ENCODE data around the gene LATS2.

Gene LATS2

GRCh38 chr13:21013682-21014038 lies 47.7 kb downstream of the LATS2 start:
- DNase-seq = no peak

DNA sequence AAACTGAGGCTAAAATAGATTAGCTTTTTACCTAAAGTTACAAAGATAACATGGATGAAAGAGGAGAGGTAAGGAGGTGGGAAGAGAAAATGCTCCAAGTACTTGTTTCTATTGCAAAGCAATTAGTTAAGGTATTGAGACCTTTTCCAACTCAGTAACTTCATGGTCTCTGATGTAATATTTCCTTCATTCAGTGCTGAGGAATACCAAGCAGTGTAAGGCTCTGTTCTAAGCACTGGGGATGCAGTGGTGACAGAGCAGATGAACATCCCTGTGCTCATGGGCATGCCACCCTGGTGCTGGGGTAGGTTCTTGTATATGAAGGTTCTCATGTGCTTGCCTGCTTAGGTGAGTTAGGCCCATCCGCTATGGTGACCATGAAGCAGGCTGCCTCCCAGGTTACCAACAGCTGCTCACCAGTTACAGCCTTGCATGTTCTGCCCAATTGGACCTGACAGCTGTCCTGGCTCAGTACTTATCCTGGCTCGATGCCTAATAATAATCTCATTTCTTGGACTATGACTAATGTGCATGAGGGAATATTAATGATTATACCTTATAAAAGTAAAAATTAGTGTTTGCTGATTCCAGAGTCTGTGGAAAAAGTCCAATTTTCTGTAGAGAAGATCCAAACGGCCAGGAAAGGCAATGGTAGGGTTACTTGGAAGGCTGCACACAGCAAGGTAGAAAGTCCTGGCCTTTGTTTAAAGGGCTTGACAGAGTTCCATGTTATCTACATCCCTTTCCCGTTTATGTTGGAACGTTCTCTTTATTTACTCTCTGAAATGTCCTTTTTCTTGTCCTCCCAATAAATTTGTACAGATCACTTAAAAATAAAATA lies 48.3 kb downstream of the LATS2 start:
- no peak for DNase-seq

DNA sequence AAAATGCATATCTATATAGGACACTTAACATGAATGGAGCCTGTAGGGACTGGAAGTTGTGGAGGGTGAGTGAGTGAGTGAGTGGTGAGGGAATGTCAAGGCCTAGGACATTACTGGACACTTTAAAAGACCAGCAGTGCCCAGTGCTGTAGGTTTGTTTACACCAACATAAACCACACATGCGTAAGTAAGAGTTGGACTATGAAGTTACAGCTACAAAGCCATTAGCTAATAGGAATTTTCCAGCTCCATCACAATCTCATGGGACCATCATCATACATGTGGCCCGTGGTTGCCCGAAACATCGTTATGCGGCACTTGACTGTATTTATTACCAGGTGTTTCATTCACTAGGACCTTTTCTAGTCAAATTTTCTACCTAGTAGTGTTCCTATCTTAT lies 49.2 kb downstream of the LATS2 start:
- no peak for DNase-seq

GRCh38 chr13:21011378-21011777 lies 50.0 kb downstream of the LATS2 start:
- no peak for DNase-seq

DNA sequence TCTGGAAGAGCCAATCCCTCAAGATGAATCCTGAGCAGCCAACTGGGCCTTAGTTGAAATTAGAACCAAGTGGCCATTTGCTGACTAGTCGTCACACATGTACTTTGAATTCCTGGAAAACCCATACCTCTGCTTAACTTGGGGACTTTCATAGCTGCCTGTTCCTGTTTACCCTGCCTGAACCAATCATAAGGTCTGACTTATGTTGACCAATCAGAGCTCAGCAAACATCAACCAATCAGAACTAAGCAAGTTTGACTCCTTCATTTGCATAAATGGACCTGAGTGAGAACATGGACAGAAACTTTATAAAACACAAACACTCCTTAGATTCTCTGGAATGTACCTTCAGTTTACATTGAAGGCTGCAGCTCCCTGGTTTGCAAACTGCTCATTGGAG lies 50.8 kb downstream of the LATS2 start:
- no peak for DNase-seq

DNA sequence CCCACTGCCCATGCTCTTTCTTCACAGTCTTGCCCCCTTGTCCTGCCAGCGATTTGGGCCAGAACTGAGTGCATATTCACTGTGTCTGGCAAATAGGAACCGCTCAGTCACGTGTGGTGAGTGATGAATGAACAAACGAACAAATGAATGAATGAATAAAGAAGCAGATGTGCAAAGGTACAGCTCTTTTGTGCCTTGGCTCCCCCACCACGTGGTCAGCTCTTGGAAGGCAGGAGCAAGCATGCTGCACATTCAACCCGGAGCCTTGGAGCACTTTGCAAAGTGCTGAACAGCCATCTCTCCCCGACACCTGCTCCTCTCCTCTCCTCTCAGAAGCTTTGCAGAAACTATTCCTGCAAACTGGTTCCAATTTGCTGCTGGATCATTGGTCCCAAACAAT lies 52.4 kb downstream of the LATS2 start:
- no peak for DNase-seq

- no peak for DNase-seq
These were observed 53.4 kb downstream of the LATS2 start for GRCh38 chr13:21008026-21008425.

DNA sequence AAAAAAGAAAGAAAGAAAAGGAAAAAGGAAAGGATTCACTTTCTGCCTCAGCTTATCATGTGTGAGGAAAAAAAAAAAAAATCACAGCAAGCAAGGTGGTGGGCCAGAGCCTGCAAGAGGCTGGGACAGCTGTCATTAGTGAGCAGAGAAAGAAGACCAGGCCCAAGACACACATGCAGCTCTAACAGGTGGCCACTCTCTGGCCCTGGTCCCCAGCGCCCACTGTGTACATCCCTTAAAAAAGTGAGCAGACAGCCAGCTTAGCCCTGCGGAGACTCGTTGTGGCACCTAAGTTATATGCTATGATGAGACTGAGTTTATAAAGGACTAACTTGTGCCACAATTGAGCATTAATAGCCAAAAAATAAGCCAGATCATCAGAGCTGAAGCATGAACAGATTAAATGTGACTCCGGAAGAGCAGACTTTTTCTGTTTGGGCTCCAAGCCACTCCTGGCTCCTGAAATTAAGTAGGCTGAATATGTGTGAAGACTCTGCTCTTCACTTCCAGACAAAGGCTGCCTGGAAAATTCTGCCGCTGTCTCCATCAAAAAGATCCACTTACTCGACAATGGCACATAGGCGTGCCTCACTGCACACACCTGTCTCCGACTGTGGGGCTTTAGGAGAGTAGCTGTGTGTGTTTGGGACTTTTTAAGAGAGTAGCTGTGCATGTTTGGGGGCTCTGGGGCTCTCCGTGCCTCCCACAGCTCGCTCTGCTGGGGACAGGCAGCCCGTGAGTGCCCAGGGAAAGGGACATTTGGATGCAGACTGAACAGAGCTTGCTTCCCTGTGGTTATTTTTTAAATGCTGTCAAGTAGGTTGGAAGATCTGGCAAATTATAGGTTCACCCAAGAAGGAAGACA lies 55.0 kb downstream of the LATS2 start:
- no peak for DNase-seq

GRCh38 chr13:21005193-21005592 lies 56.2 kb downstream of the LATS2 start:
- no peak for DNase-seq

DNA sequence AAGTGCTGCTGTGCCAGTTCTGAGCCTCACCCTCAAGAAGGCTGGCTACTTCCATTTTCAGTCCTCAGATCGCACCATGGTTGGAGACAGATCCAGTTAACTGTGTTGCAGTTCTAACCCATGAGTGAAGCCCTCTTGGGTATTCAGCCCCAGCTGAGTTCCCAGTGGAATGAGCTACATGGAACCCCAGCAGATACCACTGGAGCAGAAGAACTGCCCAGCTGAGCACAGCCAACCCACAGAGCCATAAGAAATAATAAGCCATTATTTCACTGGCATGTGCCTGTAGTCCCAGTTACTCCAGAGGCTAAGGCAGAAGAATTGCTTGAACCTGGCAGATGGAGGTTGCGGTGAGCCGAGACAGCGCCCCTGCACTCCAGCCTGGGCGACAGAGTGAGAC lies 59.9 kb downstream of the LATS2 start:
- no peak for DNase-seq

DNA sequence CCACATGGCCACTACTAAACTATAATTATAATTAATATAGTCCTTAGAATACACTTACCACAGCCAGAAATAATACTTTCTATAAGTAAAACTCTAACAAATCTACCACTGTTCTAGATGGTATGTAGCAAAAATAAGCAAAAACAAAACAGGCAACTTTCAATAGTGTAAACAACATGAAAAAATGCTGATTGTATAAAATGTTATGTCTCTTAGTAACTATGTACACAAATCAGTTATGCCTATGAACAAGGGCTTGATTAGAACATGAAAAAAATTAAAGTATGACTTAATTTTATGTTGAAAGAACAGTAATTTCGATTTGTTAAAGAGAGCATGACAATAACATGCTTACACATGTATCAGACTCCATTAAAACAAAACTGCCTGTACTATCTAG lies 60.7 kb downstream of the LATS2 start:
- DNase-seq = no peak

DNA sequence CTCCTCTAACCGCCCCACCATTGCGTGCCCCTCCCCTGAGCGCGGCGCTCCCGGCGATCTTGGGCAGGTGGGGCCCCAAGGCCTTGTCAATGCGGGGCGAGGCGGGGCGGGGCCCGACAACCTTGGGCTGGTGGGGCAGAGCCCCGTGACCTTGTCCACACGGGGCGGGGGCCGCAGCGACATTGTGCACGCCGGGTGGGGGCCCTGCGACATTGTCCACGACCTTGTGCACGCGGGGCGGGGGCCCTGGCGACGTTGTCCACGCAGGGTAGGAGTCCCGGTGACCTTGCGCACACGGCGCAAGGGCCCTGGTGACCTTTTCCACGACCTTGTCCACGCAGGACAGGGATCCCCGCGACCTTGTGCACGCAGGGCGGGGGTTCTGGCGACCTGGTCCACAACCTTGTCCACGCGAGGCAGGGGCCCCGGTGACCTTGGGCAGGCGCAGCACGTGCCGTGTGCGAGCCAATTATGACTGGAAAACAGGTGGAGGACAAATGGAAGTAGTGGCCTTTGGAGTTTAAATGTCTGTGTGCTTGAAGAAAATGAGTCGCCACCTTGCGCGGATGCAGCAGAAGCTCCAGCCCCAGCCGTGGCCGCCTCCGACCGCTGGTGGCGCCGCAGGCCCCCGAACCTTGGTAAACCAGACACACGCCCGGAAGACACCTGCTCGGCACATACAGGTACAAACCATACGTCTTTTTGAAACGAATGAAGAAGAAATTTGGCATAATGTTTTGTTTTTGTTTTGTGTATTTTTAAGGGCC lies 62.6 kb downstream of the LATS2 start:
- no peak for DNase-seq

DNA sequence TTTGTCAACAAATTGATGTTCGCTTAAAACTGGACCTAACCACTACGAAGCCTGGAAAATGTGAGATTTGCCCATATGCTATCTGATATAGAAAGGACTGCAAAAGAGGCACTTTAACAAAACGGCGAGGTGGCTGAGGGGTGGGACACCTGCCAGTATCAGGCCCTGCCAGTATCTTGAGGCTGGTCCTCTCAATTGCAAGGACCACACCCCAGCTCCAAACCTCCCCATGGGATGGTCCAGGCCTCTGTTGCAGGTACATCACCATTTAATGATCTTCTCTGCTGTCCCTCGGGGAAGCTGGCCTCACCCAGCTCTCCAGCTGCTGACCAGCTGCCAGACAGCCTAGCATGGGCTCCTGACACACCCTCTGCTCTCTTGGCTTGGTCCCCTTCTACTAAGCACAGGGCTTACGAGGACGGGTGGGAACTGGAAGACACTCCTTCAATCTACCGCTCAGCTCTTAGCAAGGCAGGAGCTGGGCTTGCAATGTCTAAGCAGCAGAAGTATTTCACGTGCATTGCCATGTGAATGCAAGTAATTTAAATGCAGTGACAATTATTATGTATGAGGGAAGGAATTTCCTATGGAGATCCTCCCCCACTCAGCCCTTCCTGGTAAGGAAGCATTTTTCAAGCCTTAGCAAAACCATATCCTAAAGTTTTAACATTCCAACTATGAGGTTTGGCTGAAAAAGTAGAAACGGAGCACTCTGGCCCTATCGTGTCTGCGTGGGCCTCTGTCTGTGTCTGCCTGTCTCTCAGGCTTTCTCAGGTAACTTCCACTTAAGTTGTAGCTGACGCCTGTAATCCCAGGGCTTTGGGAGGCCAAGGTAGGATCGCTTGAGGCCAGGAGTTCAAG lies 63.9 kb downstream of the LATS2 start:
- no peak for DNase-seq

- DNase-seq = no peak
These were observed 66.0 kb downstream of the LATS2 start for GRCh38 chr13:20995245-20995838.

- no peak for DNase-seq
These were observed 67.0 kb downstream of the LATS2 start for GRCh38 chr13:20994441-20994821.

DNA sequence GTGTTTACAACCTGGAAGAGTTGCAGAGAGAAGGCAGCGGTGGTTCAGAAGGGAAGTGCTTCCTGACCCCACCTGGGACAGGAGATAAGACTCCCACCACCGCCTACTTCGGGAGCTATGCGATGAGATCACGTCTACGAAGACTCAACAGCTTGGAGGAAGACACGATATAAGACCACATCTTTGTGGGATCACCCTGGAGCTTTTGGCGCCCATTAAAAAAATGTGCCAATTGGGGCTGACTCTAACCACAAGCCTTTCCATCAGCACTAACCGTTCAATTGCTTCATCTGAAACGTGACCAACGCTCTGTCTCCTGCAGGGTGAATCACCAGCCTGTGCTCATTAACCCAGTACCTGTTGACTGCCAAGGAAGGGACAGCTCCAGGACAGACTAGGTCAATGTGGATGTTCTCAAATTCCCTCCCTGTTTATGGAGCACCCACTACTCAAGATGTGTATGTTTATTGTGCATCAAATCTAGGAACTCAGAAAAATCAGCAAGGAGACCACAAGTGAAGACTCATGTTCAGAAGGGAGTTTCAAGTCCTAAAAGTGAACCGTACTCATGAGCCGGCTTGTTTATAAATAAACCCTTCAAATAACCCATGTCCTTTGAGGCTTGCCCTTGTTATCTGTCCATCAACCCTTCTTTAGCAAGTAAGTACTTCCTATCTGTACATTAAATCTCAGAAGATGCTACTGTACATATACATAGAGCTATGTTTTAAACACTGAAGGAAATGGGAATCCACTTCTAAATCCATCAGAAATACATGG lies 67.5 kb downstream of the LATS2 start:
- no peak for DNase-seq

DNA sequence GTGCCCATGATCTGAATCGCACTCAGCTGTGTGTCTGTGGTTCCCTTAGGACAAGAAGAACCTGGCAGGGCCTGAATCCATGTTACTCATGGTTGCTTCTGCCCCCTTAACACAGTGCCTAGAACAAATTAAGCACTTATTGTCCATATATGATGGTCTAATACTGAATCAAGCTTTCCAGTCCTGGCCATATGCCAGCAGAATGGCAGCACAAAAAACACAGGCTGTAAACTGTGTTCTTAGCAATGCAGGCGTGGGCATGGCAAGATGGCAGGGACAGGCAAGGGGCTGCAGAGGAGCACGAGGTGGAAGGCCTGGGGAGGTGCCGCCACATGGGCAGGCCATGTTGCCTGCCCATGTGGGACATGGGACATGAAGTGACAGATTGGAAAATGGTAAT lies 68.2 kb downstream of the LATS2 start:
- DNase-seq = no peak

DNA sequence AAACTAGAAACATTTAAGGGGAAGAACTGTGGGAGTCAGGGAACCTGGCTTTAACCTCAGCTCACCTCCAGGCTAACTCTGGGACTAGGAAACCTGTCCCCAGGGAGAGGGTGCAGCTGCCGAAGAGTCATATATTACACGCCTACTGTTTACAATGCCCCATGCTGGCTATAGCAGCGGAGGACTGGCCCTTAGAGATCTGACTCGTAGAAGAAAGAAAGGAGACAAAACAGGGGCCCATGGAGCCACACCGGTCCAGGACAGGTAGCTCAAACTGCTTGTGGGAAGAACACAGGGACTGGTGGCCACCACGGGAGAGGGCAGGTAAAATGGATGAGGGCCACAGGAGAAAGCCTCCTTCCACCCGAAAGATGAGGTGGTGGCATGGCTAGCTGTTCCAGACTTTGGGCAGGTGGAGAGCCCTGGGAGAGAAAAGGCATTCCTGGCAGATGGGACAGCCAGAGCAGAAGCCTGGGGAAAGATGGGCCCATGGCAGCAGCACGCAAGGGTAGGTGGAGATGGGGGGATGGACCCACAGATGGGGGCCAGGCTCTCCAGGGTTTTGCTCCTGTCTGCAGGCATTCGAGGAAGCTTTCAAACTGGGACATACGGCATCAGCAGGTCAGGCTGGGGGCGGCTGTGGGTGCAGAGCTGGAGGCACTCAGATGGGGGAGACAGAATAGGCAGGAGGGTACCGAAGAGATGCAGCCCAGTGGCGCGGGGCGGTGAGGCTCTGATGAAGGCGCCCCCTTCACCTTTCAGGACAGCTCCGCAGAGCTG lies 69.5 kb downstream of the LATS2 start:
- no peak for DNase-seq

- DNase-seq = no peak
These were observed 70.4 kb downstream of the LATS2 start for GRCh38 chr13:20990910-20991525.
